Small intestine (tissue), 7 donors: Measurements from ENCODE around the gene PNLDC1. TPM values are rescaled to one million over a fixed set of nuclear protein-coding genes. Genes with fewer than 3 reads are reported as not detected.
"Not testable (repeated sequence)": the region's sequence is repeated elsewhere in the genome, so short reads cannot be mapped to it uniquely, and the experiment has no call there.

Source experiments
- DNase-seq, 2 donors: peaks; one replicate each; pipeline versions ENCODE4 v3.0.0 to v3.0.0-alpha.2; 2013
- FAIRE-seq: peaks from 2 replicates; lab custom pipeline; 2012; peaks lifted over from hg19 to GRCh38; lab: Jason Lieb, UNC
- H3K27ac ChIP-seq, 3 donors: one replicate each; pipeline ENCODE4 v1.5.1; 2013; ENCODE audit warnings: low read length in 2 of 3, mild to moderate bottlenecking in 2 of 3, control low read depth in 1 of 3, inconsistent platforms in 1 of 3, low read depth in 1 of 3, moderate library complexity in 1 of 3
- H3K27me3 ChIP-seq, 3 donors: one replicate each; pipeline ENCODE4 v1.6.1; 2013; ENCODE audit warnings: low read length in 3 of 3, inconsistent platforms in 1 of 3; ENCODE audit not compliant: control insufficient read depth in 3 of 3, insufficient read depth in 3 of 3
- H3K36me3 ChIP-seq, 3 donors: one replicate each; pipeline ENCODE4 v1.6.1; 2013; ENCODE audit warnings: low read length in 3 of 3, inconsistent platforms in 1 of 3, low read depth in 1 of 3, mild to moderate bottlenecking in 1 of 3, moderate library complexity in 1 of 3; ENCODE audit not compliant: control insufficient read depth in 3 of 3, insufficient read depth in 2 of 3
- H3K4me1 ChIP-seq, 3 donors: one replicate each; pipeline ENCODE4 v1.6.1; 2013; ENCODE audit warnings: low read length in 2 of 3, inconsistent platforms in 1 of 3, low read depth in 1 of 3, mild to moderate bottlenecking in 1 of 3, moderate library complexity in 1 of 3; ENCODE audit not compliant: control insufficient read depth in 3 of 3, insufficient read depth in 2 of 3
- H3K4me3 ChIP-seq, 3 donors: one replicate each; pipeline ENCODE4 v1.5.1; 2013; ENCODE audit warnings: low read length in 3 of 3, control low read depth in 1 of 3, inconsistent platforms in 1 of 3, low read depth in 1 of 3, mild to moderate bottlenecking in 1 of 3, moderate library complexity in 1 of 3
- H3K9me3 ChIP-seq, 2 donors: one replicate each; pipeline ENCODE4 v1.6.1; 2013; ENCODE audit warnings: low read depth in 1 of 2, low read length in 1 of 2; ENCODE audit not compliant: control insufficient read depth in 2 of 2, insufficient read depth in 1 of 2
- WGBS, 3 donors: extraction: QIAGEN DNeasy Blood & Tissue Kit; methylation state at CpG; one replicate each; pipeline ENCODE4 v1.1.7; 2013; 5-methylcytosine and 5-hydroxymethylcytosine counted together
- polyA plus RNA-seq, 4 donors: library from polyadenylated mRNA; stranded (reverse) in 3 of 4; unstranded in 1 of 4; fragments of 200-250 nt in 3 of 4; fragments of 120-200 nt in 1 of 4; gene quantifications; one replicate each; pipeline versions ENCODE4 v1.2.1 to v1.2.3, GENCODE V29; 2013
- donor health status: healthy with polysubstance abuse.
- donor health status: control.
- donor health status: control.
- donor health status: Bipolar disorder and iron deficiency.
- donor health status: healthy.

PNLDC1 gene
- polyA plus RNA-seq, 4 donors: 0.04 to 0.16 TPM; not detected in 2

- WGBS, 3 donors: 93 to 100% (median 99%) methylated on average over 1 of the region's 1 CpG
- no peaks in the 10 kb centered on the region for H3K9me3 ChIP-seq
- FAIRE-seq (no peak), DNase-seq (no peak)
- H3K36me3 ChIP-seq: no peaks in the 10 kb centered on the region
- no peaks in the 10 kb centered on the region for H3K4me1 ChIP-seq
- no peak overlapping the region for H3K27ac ChIP-seq
- H3K4me3 ChIP-seq: no peak overlapping the region
- H3K27me3 ChIP-seq: no peaks in the 10 kb centered on the region
These were observed 60.4 kb downstream of the PNLDC1 start for GRCh38 chr6:159860482-159860881.

GRCh38 chr6:159862103-159862502 is 62.0 kb downstream of the PNLDC1 start:
- no peaks in the 10 kb centered on the region for H3K4me1 ChIP-seq
- no peaks in the 10 kb centered on the region for H3K36me3 ChIP-seq
- H3K9me3 ChIP-seq: no peaks in the 10 kb centered on the region
- FAIRE-seq (no peak), DNase-seq (no peak)
- H3K27me3 ChIP-seq: no peaks in the 10 kb centered on the region
- H3K27ac ChIP-seq: no peak overlapping the region
- H3K4me3 ChIP-seq: no peak overlapping the region
- whole genome bisulfite sequencing, 3 donors: 67 to 76% (median 72%) methylated on average over 5 of the region's 5 CpGs

GRCh38 chr6:159863341-159863740 is 63.3 kb downstream of the PNLDC1 start:
- not testable (repeated sequence) for H3K4me1 ChIP-seq, H3K27me3 ChIP-seq, H3K27ac ChIP-seq, H3K36me3 ChIP-seq, H3K9me3 ChIP-seq, FAIRE-seq, H3K4me3 ChIP-seq
- peak; percentile 57 to 71 for DNase-seq
- 15 to 29% (median 21%) methylated on average over 5 of the region's 5 CpGs for WGBS, 3 donors

GRCh38 chr6:159865226-159865920 is 65.3 kb downstream of the PNLDC1 start:
- Histone ChIP-seq H3K36me3 (no peaks in the 10 kb centered on the region), H3K4me1 (no peaks in the 10 kb centered on the region), H3K4me3 (no peak overlapping the region), H3K27me3 (no peaks in the 10 kb centered on the region), H3K9me3 (peaks cover 0 to 3% of the 10 kb centered on the region in 2 donors), H3K27ac (no peak overlapping the region)
- FAIRE-seq (no peak), DNase-seq (no peak)
- WGBS, 3 donors: 89 to 94% (median 91%) methylated on average over 12 of the region's 12 CpGs

- 86 to 91% (median 90%) methylated on average over 23 to 28 of the region's 28 CpGs for WGBS, 3 donors
- peaks cover 0 to 3% of the 10 kb centered on the region in 2 donors for H3K9me3 ChIP-seq
- H3K27me3 ChIP-seq: no peaks in the 10 kb centered on the region
- no peak overlapping the region for H3K4me3 ChIP-seq
- no peaks in the 10 kb centered on the region for H3K36me3 ChIP-seq
- FAIRE-seq (no peak), DNase-seq (no peak)
- H3K4me1 ChIP-seq: no peaks in the 10 kb centered on the region
- no peak overlapping the region for H3K27ac ChIP-seq
These were observed 66.5 kb downstream of the PNLDC1 start for GRCh38 chr6:159866286-159867247.

Other genes with a start within 250 kb of the PNLDC1 start
- gene SOD2, start 107.0 kb upstream of the PNLDC1 start, polyA plus RNA-seq: 100 to 1,000 TPM in 3 of 4 donors, 10 to 100 TPM in 1; 81.6 to 250 (median 140) TPM
- gene WTAP, start 72.8 kb upstream of the PNLDC1 start, polyA plus RNA-seq: 100 to 1,000 TPM in 1 of 4 donors, 10 to 100 TPM in 3; 57.6 to 102 (median 76.7) TPM
- gene ACAT2, start 38.2 kb upstream of the PNLDC1 start, polyA plus RNA-seq: 10 to 100 TPM; 12.2 to 55.0 (median 21.6) TPM
- gene TCP1, start 10.7 kb upstream of the PNLDC1 start, polyA plus RNA-seq: 100 to 1,000 TPM in 2 of 4 donors, 10 to 100 TPM in 2; 67.8 to 215 (median 89.8) TPM
- 10 to 100 TPM; 74.8 to 83.3 (median 78.0) TPM for gene MRPL18, start 9.8 kb upstream of the PNLDC1 start, polyA plus RNA-seq
- under 1 TPM in 1 of 4 donors, not detected in 3; under 0.01 TPM for gene MAS1, start 90.7 kb downstream of the PNLDC1 start, polyA plus RNA-seq
- gene IGF2R, start 168.8 kb downstream of the PNLDC1 start, polyA plus RNA-seq: 100 to 1,000 TPM in 1 of 4 donors, 10 to 100 TPM in 1, 1 to 10 TPM in 2; 4.9 to 111 (median 14.7) TPM